Activated naive CD8-positive, alpha-beta T cell treated with anti-CD3 and anti-CD28 coated beads for 36 hours (primary cell): ENCODE data around the gene CLTB. TPM values are rescaled to one million over a fixed set of nuclear protein-coding genes. Genes with fewer than 3 reads are reported as not detected.

Experiments
- DNase-seq: peaks from one replicate; pipeline ENCODE4 v3.0.0; 2021
- H3K27ac Mint-ChIP-seq: one replicate; pipeline ENCODE4 v1.8.0; 2022; ENCODE audit warnings: mild to moderate bottlenecking, moderate library complexity, mixed read lengths
- H3K27me3 Mint-ChIP-seq: one replicate; pipeline ENCODE4 v1.8.0; 2022; ENCODE audit warnings: mild to moderate bottlenecking, mixed read lengths
- H3K36me3 Mint-ChIP-seq: one replicate; pipeline ENCODE4 v1.8.0; 2021; ENCODE audit warnings: mild to moderate bottlenecking, mixed read lengths
- H3K4me1 Mint-ChIP-seq: one replicate; pipeline ENCODE4 v1.8.0; 2021; ENCODE audit warnings: mixed read lengths
- H3K4me3 Mint-ChIP-seq: one replicate; pipeline ENCODE4 v1.8.0; 2022; ENCODE audit warnings: mild to moderate bottlenecking, moderate library complexity, mixed read lengths
- H3K9me3 Mint-ChIP-seq: one replicate; pipeline ENCODE4 v1.8.0; 2022; ENCODE audit warnings: mixed read lengths
- total RNA-seq, 2 experiments: library from RNA; stranded (reverse); gene quantifications; one replicate each; pipeline ENCODE4 v1.2.3, GENCODE V29; 2021

The CLTB gene
- total RNA-seq, 2 experiments from 2014 or later, result 53.4 to 57.7 TPM

GRCh38 chr5:176364765-176365350, 51.5 kb downstream of the CLTB start:
- peaks cover 19% of the 10 kb centered on the region for H3K4me1 Mint-ChIP-seq
- no peak for DNase-seq
- H3K9me3 Mint-ChIP-seq, result no peaks in the 10 kb centered on the region
- H3K36me3 Mint-ChIP-seq, result peaks cover 17% of the 10 kb centered on the region
- peak overlapping the region; percentile 77 for H3K4me3 Mint-ChIP-seq
- peak overlapping the region; percentile 81 for H3K27ac Mint-ChIP-seq
- no peaks in the 10 kb centered on the region for H3K27me3 Mint-ChIP-seq

- Mint-ChIP-seq H3K4me1 (peaks cover 26% of the 10 kb centered on the region), H3K9me3 (no peaks in the 10 kb centered on the region), H3K36me3 (peaks cover 20% of the 10 kb centered on the region), H3K27ac (peak overlapping the region; percentile 98), H3K4me3 (peak overlapping the region; percentile 99), H3K27me3 (no peaks in the 10 kb centered on the region)
- DNase-seq, result no peak
Measured at GRCh38 chr5:176362233-176362490, 54.2 kb downstream of the CLTB start.

GRCh38 chr5:176361437-176362232, 54.7 kb downstream of the CLTB start, which contains the start of gene KIAA1191:
TSS of gene KIAA1191 (minus strand) at chr5:176361764. CDS start at chr5:176359508, 2,256 bp downstream.
- peak; percentile 93 for DNase-seq
- Mint-ChIP-seq H3K4me3 (peak within 1 kb of the TSS; percentile 99), H3K27ac (peak within 1 kb of the TSS; percentile 98), H3K9me3 (no peaks in the 10 kb centered on the region), H3K36me3 (peaks cover 18% of the 10 kb centered on the region), H3K27me3 (no peaks in the 10 kb centered on the region), H3K4me1 (peaks cover 25% of the 10 kb centered on the region)

DNA sequence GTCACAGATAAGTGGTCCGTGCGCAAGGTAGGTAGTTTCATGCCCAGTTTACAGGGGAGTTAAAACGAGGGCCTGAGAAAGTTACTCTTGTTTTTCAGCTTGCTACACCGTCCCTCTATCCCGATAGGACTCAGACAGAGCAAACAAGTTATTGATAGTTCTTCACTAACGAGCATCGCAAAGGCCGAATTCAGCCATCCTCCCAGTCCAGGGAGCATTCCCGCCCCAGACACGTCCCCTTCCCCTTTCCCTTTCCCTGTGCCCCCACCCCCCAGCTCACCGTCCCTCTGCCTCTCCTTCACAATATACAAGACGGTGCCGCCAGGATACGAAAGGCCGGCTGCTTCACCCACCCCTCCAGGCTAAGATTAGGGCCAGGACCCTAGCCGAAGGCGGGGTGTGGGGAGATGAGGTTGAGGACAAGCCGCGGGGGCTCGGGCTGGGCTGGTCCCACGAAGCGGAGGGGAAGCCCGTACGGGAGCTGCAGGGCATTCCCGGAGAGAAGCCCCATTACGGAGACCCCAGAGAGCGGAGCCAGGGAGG, 55.4 kb downstream of the CLTB start:
- Mint-ChIP-seq H3K36me3 (peaks cover 17% of the 10 kb centered on the region), H3K9me3 (no peaks in the 10 kb centered on the region), H3K4me1 (peaks cover 25% of the 10 kb centered on the region), H3K4me3 (peak overlapping the region; percentile 99), H3K27ac (peak overlapping the region; percentile 98), H3K27me3 (no peaks in the 10 kb centered on the region)
- DNase-seq, result no peak

- Mint-ChIP-seq H3K9me3 (no peaks in the 10 kb centered on the region), H3K4me3 (peak overlapping the region; percentile 99), H3K4me1 (peaks cover 31% of the 10 kb centered on the region), H3K36me3 (peaks cover 21% of the 10 kb centered on the region), H3K27ac (peak overlapping the region; percentile 65), H3K27me3 (no peaks in the 10 kb centered on the region)
- DNase-seq, result no peak
Measured at GRCh38 chr5:176359658-176360057, 56.7 kb downstream of the CLTB start.

GRCh38 chr5:176356179-176356566, 60.2 kb downstream of the CLTB start:
- Mint-ChIP-seq H3K27ac (no peak overlapping the region), H3K4me1 (peaks cover 33% of the 10 kb centered on the region), H3K9me3 (no peaks in the 10 kb centered on the region), H3K27me3 (no peaks in the 10 kb centered on the region), H3K4me3 (no peak overlapping the region), H3K36me3 (peaks cover 35% of the 10 kb centered on the region)
- DNase-seq, result no peak

GRCh38 chr5:176355400-176356178, 60.8 kb downstream of the CLTB start:
- H3K27me3 Mint-ChIP-seq, result no peaks in the 10 kb centered on the region
- H3K36me3 Mint-ChIP-seq, result peaks cover 35% of the 10 kb centered on the region
- H3K4me1 Mint-ChIP-seq, result peaks cover 33% of the 10 kb centered on the region
- H3K4me3 Mint-ChIP-seq, result no peak overlapping the region
- H3K9me3 Mint-ChIP-seq, result no peaks in the 10 kb centered on the region
- DNase-seq, result no peak
- H3K27ac Mint-ChIP-seq, result no peak overlapping the region

- H3K27ac Mint-ChIP-seq, result no peak overlapping the region
- peaks cover 24% of the 10 kb centered on the region for H3K4me1 Mint-ChIP-seq
- H3K36me3 Mint-ChIP-seq, result peaks cover 43% of the 10 kb centered on the region
- no peaks in the 10 kb centered on the region for H3K9me3 Mint-ChIP-seq
- no peaks in the 10 kb centered on the region for H3K27me3 Mint-ChIP-seq
- DNase-seq, result no peak
- H3K4me3 Mint-ChIP-seq, result no peak overlapping the region
Measured at GRCh38 chr5:176353533-176353932, 62.8 kb downstream of the CLTB start.

DNA sequence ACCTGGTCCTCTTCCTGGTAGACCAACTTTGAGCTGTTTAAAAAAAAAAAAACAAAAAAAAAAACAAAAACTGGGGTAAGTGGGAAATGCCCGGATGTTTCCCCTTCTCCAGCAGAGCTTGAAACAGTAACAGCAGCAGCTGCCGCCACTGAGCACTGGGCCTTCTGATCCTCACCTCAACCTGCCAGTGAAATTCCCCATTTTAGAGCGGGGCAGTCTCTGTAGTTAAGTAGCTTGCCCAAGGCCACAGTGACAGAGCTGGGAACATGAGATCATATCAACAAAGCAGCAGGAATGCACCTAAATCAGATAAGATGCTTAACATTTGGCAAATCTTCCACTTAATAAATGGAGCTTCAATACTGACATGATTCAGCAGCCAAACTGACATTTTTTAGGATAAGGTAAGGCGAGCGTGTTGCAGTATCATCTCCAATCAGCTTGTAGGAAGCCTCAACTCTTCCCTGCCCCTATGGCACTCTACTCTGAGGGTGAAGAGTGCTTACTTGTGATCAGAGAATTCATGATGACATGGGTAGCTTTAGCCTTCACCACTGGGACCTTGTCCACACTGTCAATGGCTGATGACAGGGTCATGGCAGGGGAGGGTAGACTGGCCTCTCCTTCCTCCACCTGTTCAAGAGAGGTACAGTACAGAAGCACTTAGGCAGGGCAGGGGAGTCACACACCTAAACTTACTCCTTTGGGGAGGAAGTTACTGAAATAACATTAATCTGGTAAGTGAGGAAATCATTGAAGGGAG, 64.0 kb downstream of the CLTB start:
- no peaks in the 10 kb centered on the region for H3K27me3 Mint-ChIP-seq
- H3K4me1 Mint-ChIP-seq, result peaks cover 18% of the 10 kb centered on the region
- peak overlapping the region; percentile 9 for H3K27ac Mint-ChIP-seq
- DNase-seq, result no peak
- no peak overlapping the region for H3K4me3 Mint-ChIP-seq
- peaks cover 44% of the 10 kb centered on the region for H3K36me3 Mint-ChIP-seq
- H3K9me3 Mint-ChIP-seq, result no peaks in the 10 kb centered on the region

DNA sequence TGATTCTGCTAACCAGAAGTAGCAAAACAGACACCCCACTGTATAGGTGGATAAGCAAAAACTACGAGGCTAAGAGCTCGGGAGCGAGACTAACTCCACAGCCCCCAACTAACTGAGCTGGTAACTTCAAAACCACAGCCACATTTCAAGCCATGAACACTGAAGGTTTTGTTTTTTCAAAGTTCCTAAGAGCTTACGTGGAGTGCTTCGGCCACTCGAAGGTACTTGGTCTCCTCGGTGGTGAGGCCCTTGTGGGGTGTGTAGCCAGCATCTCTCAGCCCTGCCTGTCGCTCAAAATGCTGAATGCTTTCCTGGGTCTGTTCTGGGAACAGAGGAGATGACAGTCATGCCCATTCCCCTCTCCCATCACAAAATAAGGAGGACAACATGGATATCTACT, 65.9 kb downstream of the CLTB start:
- Mint-ChIP-seq H3K4me3 (no peak overlapping the region), H3K27ac (peak overlapping the region; percentile 10), H3K4me1 (peaks cover 14% of the 10 kb centered on the region), H3K36me3 (peaks cover 41% of the 10 kb centered on the region), H3K9me3 (no peaks in the 10 kb centered on the region), H3K27me3 (no peaks in the 10 kb centered on the region)
- no peak for DNase-seq

- H3K9me3 Mint-ChIP-seq, result no peaks in the 10 kb centered on the region
- DNase-seq, result no peak
- H3K4me3 Mint-ChIP-seq, result no peak overlapping the region
- H3K27ac Mint-ChIP-seq, result no peak overlapping the region
- H3K27me3 Mint-ChIP-seq, result no peaks in the 10 kb centered on the region
- peaks cover 12% of the 10 kb centered on the region for H3K36me3 Mint-ChIP-seq
- no peaks in the 10 kb centered on the region for H3K4me1 Mint-ChIP-seq
Measured at GRCh38 chr5:176342766-176343458, 73.4 kb downstream of the CLTB start.
